H9 (cell line): ENCODE data around the gene ATOX1. TPM values are rescaled to one million over a fixed set of nuclear protein-coding genes. Genes with fewer than 3 reads are reported as not detected.

ENCODE experiments used
- DNase-seq: peaks from one replicate; pipeline ENCODE4 v3.0.0-alpha.2; 2017
- H2AFZ ChIP-seq: one replicate; pipeline ENCODE4 v1.6.1; 2013; ENCODE audit warnings: mild to moderate bottlenecking, low read length, control low read depth, moderate library complexity
- H2AK5ac ChIP-seq: 2 replicates; pipeline ENCODE4 v1.6.1; 2013; ENCODE audit warnings: low read length, control low read depth, mixed read lengths; ENCODE audit not compliant: insufficient read length
- H2BK120ac ChIP-seq: one replicate; pipeline ENCODE4 v1.6.1; 2013; ENCODE audit warnings: low read depth, mild to moderate bottlenecking, low read length, control low read depth, inconsistent platforms; ENCODE audit not compliant: poor library complexity, severe bottlenecking
- H2BK12ac ChIP-seq: 2 replicates; pipeline ENCODE4 v1.6.1; 2013; ENCODE audit warnings: low read length, control low read depth, mixed read lengths, low read depth; ENCODE audit not compliant: insufficient read length
- H2BK15ac ChIP-seq: 2 replicates; pipeline ENCODE4 v1.6.1; 2013; ENCODE audit warnings: low read depth, low read length, control low read depth
- H2BK20ac ChIP-seq: one replicate; pipeline ENCODE4 v1.6.1; 2013; ENCODE audit warnings: low read depth, mild to moderate bottlenecking, low read length, control low read depth, inconsistent platforms; ENCODE audit not compliant: poor library complexity, severe bottlenecking
- H2BK5ac ChIP-seq: 2 replicates; pipeline ENCODE4 v1.6.1; 2013; ENCODE audit warnings: low read length, control low read depth, mixed read lengths; ENCODE audit not compliant: insufficient read length
- H3K14ac ChIP-seq: 2 replicates; pipeline ENCODE4 v1.6.1; 2013; ENCODE audit warnings: low read length, control low read depth; ENCODE audit not compliant: insufficient read depth
- H3K18ac ChIP-seq: 2 replicates; pipeline ENCODE4 v1.6.1; 2013; ENCODE audit warnings: low read depth, mild to moderate bottlenecking, mixed read lengths, low read length, control low read depth; ENCODE audit not compliant: insufficient read length
- H3K23ac ChIP-seq: 2 replicates; pipeline ENCODE4 v1.6.1; 2013; ENCODE audit warnings: low read length, control low read depth, mixed read lengths, low read depth; ENCODE audit not compliant: insufficient read length
- H3K23me2 ChIP-seq: 2 replicates; pipeline ENCODE4 v1.6.1; 2013; ENCODE audit warnings: low read depth, mild to moderate bottlenecking, mixed read lengths, low read length, control low read depth; ENCODE audit not compliant: insufficient read length, poor library complexity, severe bottlenecking
- H3K27ac ChIP-seq: 2 replicates; pipeline ENCODE4 v1.5.1; 2013; ENCODE audit warnings: low read length, control low read depth, mixed read lengths, low read depth; ENCODE audit not compliant: insufficient read length
- H3K27me3 ChIP-seq: 2 replicates; pipeline ENCODE4 v1.6.1; 2013; ENCODE audit warnings: low read length, control low read depth, inconsistent platforms; ENCODE audit not compliant: insufficient read depth
- H3K4ac ChIP-seq: 2 replicates; pipeline ENCODE4 v1.6.1; 2013; ENCODE audit warnings: low read depth, mild to moderate bottlenecking, control low read depth, inconsistent platforms, low read length, moderate library complexity
- H3K4me1 ChIP-seq: 2 replicates; pipeline ENCODE4 v1.6.1; 2013; ENCODE audit warnings: low read length, control low read depth, inconsistent platforms; ENCODE audit not compliant: insufficient read depth
- H3K4me2 ChIP-seq: 2 replicates; pipeline ENCODE4 v1.6.1; 2013; ENCODE audit warnings: low read length, control low read depth, mixed read lengths; ENCODE audit not compliant: insufficient read length, insufficient read depth
- H3K56ac ChIP-seq: 2 replicates; pipeline ENCODE4 v1.6.1; 2013; ENCODE audit warnings: low read depth, mild to moderate bottlenecking, mixed read lengths, low read length, control low read depth; ENCODE audit not compliant: insufficient read length
- H3K79me1 ChIP-seq: 2 replicates; pipeline ENCODE4 v1.6.1; 2013; ENCODE audit warnings: low read depth, mild to moderate bottlenecking, moderate library complexity, low read length, control low read depth, inconsistent platforms; ENCODE audit not compliant: insufficient read depth, poor library complexity, severe bottlenecking
- H3K79me2 ChIP-seq: 2 replicates; pipeline ENCODE4 v1.6.1; 2013; ENCODE audit warnings: low read length, control low read depth, inconsistent platforms; ENCODE audit not compliant: insufficient read depth
- H3K9ac ChIP-seq: 2 replicates; pipeline ENCODE4 v1.6.1; 2013; ENCODE audit warnings: low read length, control low read depth, mixed read lengths; ENCODE audit not compliant: insufficient read length; ENCODE audit errors: extremely low read depth
- H3K9me3 ChIP-seq: one replicate; pipeline ENCODE4 v1.6.1; 2013; ENCODE audit warnings: low read depth, low read length, inconsistent platforms; ENCODE audit not compliant: control insufficient read depth
- H3T11ph ChIP-seq: one replicate; pipeline ENCODE4 v1.6.1; 2013; ENCODE audit warnings: mild to moderate bottlenecking, low read length, control low read depth, inconsistent platforms
- H4K20me1 ChIP-seq: one replicate; pipeline ENCODE4 v1.6.1; 2013; ENCODE audit not compliant: control insufficient read depth, insufficient read length, insufficient read depth
- H4K5ac ChIP-seq: 2 replicates; pipeline ENCODE4 v1.6.1; 2013; ENCODE audit warnings: low read depth, mild to moderate bottlenecking, mixed read lengths, low read length, control low read depth; ENCODE audit not compliant: insufficient read length
- H4K8ac ChIP-seq: replicated peaks from 2 replicates; pipeline ENCODE4 v1.6.1; 2013; ENCODE audit warnings: low read length, control low read depth, mixed read lengths, low read depth; ENCODE audit not compliant: insufficient read length
- H4K91ac ChIP-seq: 2 replicates; pipeline ENCODE4 v1.6.1; 2013; ENCODE audit warnings: low read depth, mild to moderate bottlenecking, moderate library complexity, mixed read lengths, low read length, control low read depth; ENCODE audit not compliant: insufficient read length
- H3K27ac Mint-ChIP-seq, 3 experiments: 2 replicates in 2 of 3; 3 replicates in 1 of 3; pipeline ENCODE4 v1.8.0; 2020 to 2021; ENCODE audit warnings: mixed read lengths in 3 of 3, mild to moderate bottlenecking in 1 of 3, moderate library complexity in 1 of 3
- H3K27me3 Mint-ChIP-seq: 2 replicates; pipeline ENCODE4 v1.8.0; 2021; ENCODE audit warnings: low read depth, mild to moderate bottlenecking, moderate library complexity, mixed read lengths
- H3K36me3 Mint-ChIP-seq, 3 experiments: 2 replicates in 2 of 3; 3 replicates in 1 of 3; pipeline ENCODE4 v1.8.0; 2020 to 2021; ENCODE audit warnings: low read depth in 3 of 3, mixed read lengths in 3 of 3; ENCODE audit not compliant: insufficient read depth in 1 of 3
- H3K4me1 Mint-ChIP-seq, 2 experiments: 2 replicates each; pipeline ENCODE4 v1.8.0; 2020; ENCODE audit warnings: mixed read lengths in 2 of 2
- H3K4me3 Mint-ChIP-seq, 2 experiments: 2 replicates in 1 of 2; 3 replicates in 1 of 2; pipeline ENCODE4 v1.8.0; 2020 to 2021; ENCODE audit warnings: mild to moderate bottlenecking in 2 of 2, mixed read lengths in 2 of 2, moderate library complexity in 1 of 2
- H3K9me3 Mint-ChIP-seq, 2 experiments: 2 replicates in 1 of 2; 3 replicates in 1 of 2; pipeline ENCODE4 v1.8.0; 2020; ENCODE audit warnings: mild to moderate bottlenecking in 2 of 2, mixed read lengths in 2 of 2, moderate library complexity in 1 of 2
- WGBS: extraction: QIAGEN DNeasy Blood & Tissue Kit; methylation state at CpG from one replicate; pipeline ENCODE4 v1.1.7; 2013; ENCODE audit warnings: missing lambda C conversion rate, low lambda C conversion rate, mixed read lengths; ENCODE audit not compliant: insufficient read length; ENCODE audit errors: extremely low coverage; 5-methylcytosine and 5-hydroxymethylcytosine counted together
- total RNA-seq: library from RNA; stranded (reverse); gene quantifications from 2 replicates; pipeline ENCODE4 v1.2.1, GENCODE V29; 2021
- TF ChIP-seq, protein P1 (sequence below): fragments of 200-600 bp; sonication (generic); conservative IDR thresholded peaks from 3 replicates; pipeline ENCODE4 v1.8.0; 2021; ENCODE audit warnings: antibody characterized with exemption, mild to moderate bottlenecking

The ATOX1 gene
- total RNA-seq, 1 experiment from 2014 or later, result 75.0 TPM

DNA sequence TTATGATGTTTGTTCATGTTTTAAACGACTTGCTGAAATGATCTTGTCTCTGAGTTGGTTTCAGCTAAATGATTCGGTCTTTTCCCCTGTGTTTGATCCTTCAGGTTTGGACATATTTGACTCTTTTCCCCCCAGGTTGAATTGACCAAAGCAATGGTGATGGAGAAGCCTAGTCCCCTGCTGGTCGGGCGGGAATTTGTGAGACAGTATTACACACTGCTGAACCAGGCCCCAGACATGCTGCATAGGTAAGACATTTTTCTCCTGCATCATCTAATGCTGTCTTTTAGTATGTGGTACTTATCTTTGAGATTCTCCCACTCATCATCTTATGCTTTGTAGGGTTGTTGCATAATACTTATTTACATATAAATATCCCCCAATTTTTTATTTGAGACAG lies 28.0 kb upstream of the ATOX1 start:
- Histone ChIP-seq H3K9ac (no peak overlapping the region), H3K79me2 (peaks cover 54% of the 10 kb centered on the region), H3K56ac (no peak overlapping the region), H4K8ac (no peak overlapping the region), H4K20me1 (no peaks in the 10 kb centered on the region), H2BK5ac (no peak overlapping the region), H2AFZ (no peak overlapping the region), H3K4ac (no peak overlapping the region), H2BK120ac (no peak overlapping the region), H2BK20ac (no peak overlapping the region), H3K4me1 (no peaks in the 10 kb centered on the region; the same call in 1 of the 2 replicates), H2BK12ac (no peak overlapping the region), H4K5ac (no peak overlapping the region), H3K4me2 (no peak overlapping the region), H3K79me1 (peaks cover 3% of the 10 kb centered on the region), H3T11ph (no peak overlapping the region), H4K91ac (no peak overlapping the region), H3K27ac (no peak overlapping the region), H2BK15ac (no peak overlapping the region), H3K27me3 (no peaks in the 10 kb centered on the region), H3K23ac (no peak overlapping the region), H3K18ac (no peak overlapping the region), H2AK5ac (no peak overlapping the region), H3K9me3 (no peaks in the 10 kb centered on the region), H3K14ac (no peak overlapping the region), H3K23me2 (no peaks in the 10 kb centered on the region)
- Mint-ChIP-seq H3K36me3 (peaks cover 35 to 59% (median 52%) of the 10 kb centered on the region in 3 experiments), H3K27me3 (no peaks in the 10 kb centered on the region), H3K9me3 (no peaks in the 10 kb centered on the region), H3K27ac (peak overlapping the region in 2 of 3 experiments; percentile 19 to 73; a peak in 2 of 7 replicates), H3K4me1 (peaks cover 20 to 23% of the 10 kb centered on the region in 2 experiments), H3K4me3 (no peak overlapping the region)
- TF ChIP-seq, protein P1, sequence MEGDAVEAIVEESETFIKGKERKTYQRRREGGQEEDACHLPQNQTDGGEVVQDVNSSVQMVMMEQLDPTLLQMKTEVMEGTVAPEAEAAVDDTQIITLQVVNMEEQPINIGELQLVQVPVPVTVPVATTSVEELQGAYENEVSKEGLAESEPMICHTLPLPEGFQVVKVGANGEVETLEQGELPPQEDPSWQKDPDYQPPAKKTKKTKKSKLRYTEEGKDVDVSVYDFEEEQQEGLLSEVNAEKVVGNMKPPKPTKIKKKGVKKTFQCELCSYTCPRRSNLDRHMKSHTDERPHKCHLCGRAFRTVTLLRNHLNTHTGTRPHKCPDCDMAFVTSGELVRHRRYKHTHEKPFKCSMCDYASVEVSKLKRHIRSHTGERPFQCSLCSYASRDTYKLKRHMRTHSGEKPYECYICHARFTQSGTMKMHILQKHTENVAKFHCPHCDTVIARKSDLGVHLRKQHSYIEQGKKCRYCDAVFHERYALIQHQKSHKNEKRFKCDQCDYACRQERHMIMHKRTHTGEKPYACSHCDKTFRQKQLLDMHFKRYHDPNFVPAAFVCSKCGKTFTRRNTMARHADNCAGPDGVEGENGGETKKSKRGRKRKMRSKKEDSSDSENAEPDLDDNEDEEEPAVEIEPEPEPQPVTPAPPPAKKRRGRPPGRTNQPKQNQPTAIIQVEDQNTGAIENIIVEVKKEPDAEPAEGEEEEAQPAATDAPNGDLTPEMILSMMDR, result no peak
- DNase-seq, result no peak
- no CpG with 5 or more reads among the region's 4 CpGs for WGBS
